ENCODE data around the gene SHC4.

SHC4 gene

DNA sequence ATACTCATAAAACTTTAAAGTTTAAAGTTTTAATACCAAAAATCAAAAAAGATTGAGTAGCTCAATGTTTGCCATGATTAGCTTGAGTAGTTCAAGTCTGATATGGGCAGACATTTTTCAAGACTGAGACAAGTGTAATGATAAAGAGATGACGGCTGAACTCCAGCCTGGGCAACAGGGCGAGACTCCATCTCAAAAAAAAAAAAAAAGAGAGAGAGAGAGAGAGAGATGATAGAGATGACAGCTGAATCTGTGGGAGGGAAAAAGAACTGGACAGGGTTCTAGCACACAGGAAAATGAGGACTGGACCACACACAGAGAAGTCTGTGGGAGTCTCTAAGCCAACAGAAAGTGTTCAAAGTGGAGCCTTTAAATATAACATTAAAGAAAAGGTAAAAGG is 178.0 kb downstream of the SHC4 start:
- FAIRE-seq = no peak

DNA sequence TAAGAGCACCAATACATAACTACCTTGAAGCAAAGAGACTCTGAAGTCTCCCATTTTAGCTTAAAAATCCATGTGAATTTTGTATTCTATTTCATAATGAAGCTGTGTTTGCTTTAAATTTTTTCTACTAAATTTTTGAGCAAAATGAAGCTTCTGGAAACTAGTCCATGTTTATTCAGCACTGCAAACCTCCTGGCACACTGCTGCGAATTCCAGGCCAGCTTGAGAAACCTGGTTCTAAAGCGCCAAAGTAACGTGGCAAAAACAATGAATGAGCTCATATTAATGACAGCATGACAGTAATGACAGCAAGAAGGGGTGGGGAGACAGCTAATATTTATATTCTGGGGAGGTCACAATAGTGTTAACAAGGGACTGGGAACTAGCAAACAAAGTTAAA is 178.5 kb downstream of the SHC4 start:
- no peak for FAIRE-seq

DNA sequence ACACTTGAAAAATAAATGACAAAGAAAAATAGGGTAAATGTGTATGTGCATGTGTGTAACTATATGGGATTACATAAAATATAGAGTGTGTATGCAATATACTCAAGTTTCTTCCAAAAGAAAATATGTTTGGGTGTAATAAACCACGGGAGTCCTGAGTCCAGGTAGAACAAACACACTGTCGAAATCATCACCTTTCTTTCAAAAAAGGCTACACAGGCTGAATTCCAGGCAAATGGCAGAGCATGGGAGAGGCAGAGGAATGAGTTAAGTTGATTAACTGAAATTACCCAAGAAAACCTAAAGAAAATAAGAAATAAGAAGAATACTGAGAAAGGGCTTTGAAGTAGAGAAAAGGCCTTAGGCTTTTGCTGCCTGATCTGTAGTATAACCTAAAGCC is 179.0 kb downstream of the SHC4 start:
- no peak for FAIRE-seq

DNA sequence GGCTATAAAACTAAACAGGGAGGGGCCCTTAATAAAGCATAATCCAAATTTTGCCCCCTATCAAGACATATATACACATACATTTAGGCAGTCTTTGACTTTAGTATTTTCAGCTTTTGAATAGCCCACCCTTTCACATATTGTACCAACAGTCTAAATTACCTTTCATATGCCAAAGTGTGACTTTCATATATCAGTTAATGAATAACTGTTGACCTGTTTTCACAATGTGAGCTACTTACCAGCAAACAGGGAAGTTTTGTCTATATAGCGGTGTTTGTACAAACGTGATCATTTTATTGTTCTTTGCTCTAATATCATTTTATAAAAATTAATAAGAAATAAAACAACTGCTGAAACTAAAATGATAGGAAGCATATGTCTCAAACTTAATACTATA is 180.8 kb downstream of the SHC4 start:
- no peak for FAIRE-seq

DNA sequence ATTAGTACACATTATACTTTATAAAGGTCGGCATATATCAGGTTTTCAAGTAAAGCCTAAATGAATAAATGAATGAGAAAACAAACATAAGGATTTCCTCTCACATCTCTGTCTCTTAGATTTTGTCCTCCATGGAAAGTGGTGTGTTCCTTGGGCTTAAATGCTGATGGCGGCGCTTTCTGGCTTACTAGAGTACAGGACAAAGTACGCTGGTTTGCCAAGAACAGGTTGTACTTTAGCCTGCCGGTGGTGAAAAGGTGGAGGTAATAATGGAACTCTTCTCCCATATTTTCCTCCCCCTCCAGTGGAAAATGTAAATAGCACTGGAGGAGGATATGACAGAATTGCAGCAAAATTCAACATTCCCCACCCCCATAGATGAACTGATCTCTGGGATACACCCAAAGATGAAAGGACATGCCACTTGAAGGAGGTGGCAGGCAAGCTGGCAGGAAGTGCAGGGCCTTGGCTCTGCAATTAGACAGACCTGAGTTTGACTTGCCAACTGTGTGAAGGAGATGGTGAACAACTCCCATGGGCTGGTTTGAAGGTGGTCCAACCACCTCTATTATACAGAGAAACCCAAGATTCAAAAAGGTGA is 182.1 kb downstream of the SHC4 start:
- FAIRE-seq = no peak

DNA sequence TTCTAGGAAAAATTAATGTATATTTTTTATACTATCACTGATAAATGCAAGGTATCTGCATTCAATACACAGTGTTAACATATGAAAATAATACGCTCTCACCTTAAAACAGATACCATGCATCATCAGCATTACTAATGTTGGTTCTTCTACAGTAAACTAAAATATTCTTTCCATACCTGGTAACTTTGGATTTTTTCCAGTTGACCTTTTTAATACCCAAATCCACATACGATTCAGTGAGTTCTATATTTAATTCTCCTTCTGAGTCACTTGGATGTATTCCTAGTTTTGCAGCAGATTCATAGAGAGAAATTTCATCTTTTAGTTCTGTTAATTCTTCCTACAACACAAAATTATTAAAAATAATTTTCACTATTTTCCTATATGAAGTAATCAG is 182.7 kb downstream of the SHC4 start:
- no peak for FAIRE-seq

DNA sequence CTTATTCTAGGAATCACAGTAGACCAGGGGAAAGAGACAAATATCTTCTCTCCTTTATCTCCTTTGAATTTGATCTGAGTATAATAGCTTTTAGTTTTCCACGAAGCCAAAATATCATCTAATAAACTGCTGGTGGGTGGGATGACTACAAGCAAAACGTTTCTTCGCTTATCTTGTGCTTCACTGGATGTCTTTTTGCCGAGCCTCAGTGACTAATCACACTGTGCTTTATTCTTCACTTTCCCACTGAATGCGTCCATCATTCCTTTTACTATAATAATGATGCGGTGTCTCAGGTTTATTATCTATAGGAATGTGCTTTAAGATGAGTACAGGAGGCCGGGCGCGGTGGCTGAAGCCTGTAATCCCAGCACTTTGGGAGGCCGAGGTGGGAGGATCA is 185.4 kb downstream of the SHC4 start:
- no peak for FAIRE-seq

DNA sequence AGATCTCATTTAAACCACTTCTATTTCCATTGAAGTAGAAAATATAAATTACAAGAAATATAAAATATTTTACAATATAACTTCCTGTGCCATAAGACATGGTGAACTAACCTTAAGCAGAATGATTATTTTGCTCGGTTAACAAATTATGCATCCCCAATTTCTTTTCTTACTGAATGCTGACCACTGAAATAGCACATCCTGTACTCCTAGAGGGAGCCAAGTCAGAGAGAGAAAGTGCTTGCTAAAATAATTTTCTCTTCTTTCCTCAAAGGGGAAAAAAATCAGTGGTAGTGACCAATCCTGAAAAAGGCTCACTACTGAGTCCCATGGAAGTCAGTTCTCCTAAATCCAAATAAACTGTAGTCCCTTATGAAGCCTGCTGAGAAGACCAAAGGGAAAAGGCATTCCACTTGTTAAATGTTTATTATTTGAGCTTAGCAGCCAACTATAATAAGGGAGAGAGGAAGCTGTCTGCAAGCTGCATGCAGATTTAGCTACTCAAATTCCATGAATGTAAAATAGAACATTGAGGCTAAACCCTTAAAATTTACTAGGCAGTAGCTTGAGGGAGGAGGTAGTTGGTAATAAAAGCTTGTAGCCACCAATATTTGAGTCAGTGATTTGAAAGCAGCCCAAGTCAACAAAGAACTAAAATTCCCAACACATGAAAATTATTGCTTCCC is 185.9 kb downstream of the SHC4 start:
- no peak for FAIRE-seq

DNA sequence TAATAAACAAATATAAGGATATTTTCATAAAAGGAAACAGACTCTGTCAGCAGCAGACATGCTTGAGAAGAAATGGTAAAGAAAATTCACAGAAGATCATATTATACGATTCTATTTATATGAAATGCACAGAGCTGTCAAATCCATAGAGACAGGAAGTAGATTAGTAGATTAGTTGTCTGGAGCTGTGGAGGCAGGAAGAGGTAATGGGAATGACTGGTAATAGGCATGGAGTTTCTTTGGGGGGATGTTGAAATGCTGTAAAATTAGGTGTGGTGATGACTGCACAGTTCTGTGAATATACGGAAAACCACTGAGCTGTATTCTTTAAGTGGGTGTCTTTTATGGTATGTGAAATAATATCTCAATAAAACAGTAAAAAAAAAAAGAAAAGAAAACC is 188.2 kb downstream of the SHC4 start:
- no peak for FAIRE-seq

DNA sequence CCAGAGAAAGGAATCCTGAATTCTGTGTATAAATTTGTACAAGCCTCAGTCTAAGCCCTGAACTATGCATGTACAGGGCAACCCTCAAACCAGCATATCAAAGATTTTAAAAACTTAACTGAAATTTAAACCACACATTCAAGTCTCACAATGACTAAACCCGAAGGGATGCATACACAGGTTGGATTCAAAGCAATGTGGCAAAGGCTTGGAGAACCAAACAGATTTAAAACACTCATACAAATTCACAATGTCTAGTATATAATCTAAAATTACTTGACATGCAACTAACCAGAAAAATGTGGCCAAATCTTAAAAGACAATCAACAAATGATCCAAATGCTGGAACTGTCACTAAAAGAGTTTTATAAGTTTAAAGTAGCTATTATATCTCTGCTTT is 189.2 kb downstream of the SHC4 start:
- FAIRE-seq = no peak

All from TTC549 (cell line).